Suppressor macrophage treated with lipopolysaccharide for 1 hour (primary cell): ENCODE results near the gene MALSU1.
A peak's percentile ranks its signal among the peaks of the same experiment; 100 is the strongest.

ENCODE experiments used
- DNase-seq, 3 donors: peaks; one replicate each; pipeline ENCODE4 v3.0.0-alpha.2; 2020 to 2022

Gene MALSU1

GRCh38 chr7:23337374-23337773 is 38.2 kb downstream of the MALSU1 start:
- DNase-seq = no peak

- no peak for DNase-seq
Measured at GRCh38 chr7:23338439-23338838, 39.3 kb downstream of the MALSU1 start.

- no peak for DNase-seq
Measured at GRCh38 chr7:23338863-23339262, 39.7 kb downstream of the MALSU1 start.

- DNase-seq = no peak
Measured at GRCh38 chr7:23341846-23342598, 42.9 kb downstream of the MALSU1 start.

- no peak for DNase-seq
Measured at GRCh38 chr7:23343102-23343501, 44.0 kb downstream of the MALSU1 start.

- DNase-seq = no peak
Measured at GRCh38 chr7:23343806-23344475, 44.8 kb downstream of the MALSU1 start.

GRCh38 chr7:23345601-23346000 is 46.5 kb downstream of the MALSU1 start:
- DNase-seq = no peak

- peak; percentile 22 to 60 (median 41) for DNase-seq
Measured at GRCh38 chr7:23346316-23346715, 47.2 kb downstream of the MALSU1 start.

GRCh38 chr7:23347033-23347681 is 48.0 kb downstream of the MALSU1 start:
- peak; percentile 56 to 65 (median 63) for DNase-seq

- DNase-seq = peak; percentile 74 to 86 (median 84)
Measured at GRCh38 chr7:23347682-23348180, 48.6 kb downstream of the MALSU1 start.

GRCh38 chr7:23349484-23350157 is 50.5 kb downstream of the MALSU1 start:
- DNase-seq = no peak

- DNase-seq = no peak
Measured at GRCh38 chr7:23350466-23350865, 51.3 kb downstream of the MALSU1 start.

GRCh38 chr7:23353172-23353571 is 54.0 kb downstream of the MALSU1 start:
- DNase-seq = no peak

- no peak for DNase-seq
Measured at GRCh38 chr7:23356168-23356567, 57.0 kb downstream of the MALSU1 start.

- DNase-seq = no peak
Measured at GRCh38 chr7:23356726-23357125, 57.6 kb downstream of the MALSU1 start.

GRCh38 chr7:23357190-23358093 is 58.3 kb downstream of the MALSU1 start:
- DNase-seq = peak; percentile 32 to 54 (median 51)

- DNase-seq = no peak
Measured at GRCh38 chr7:23358152-23358674, 59.1 kb downstream of the MALSU1 start.
